ENCODE data around the gene N4BP2L2. TPM values are rescaled to one million over a fixed set of nuclear protein-coding genes. Genes with fewer than 3 reads are reported as not detected.

The N4BP2L2 gene
- total RNA-seq, 1 experiment from 2014 or later = 96.8 TPM

GRCh38 chr13:32453981-32454380, 84.6 kb downstream of the N4BP2L2 start:
- Histone ChIP-seq H3K27me3 (replicated peaks; ENCODE audit: insufficient read depth, low read depth, low read length, poor library complexity) (no peaks in the 10 kb centered on the region), H3K27ac (ENCODE audit: low read depth, low read length, poor library complexity, severe bottlenecking) (no peak overlapping the region), H3K4me3 (ENCODE audit: low read depth, low read length, poor library complexity, severe bottlenecking) (no peak overlapping the region), H3K36me3 (ENCODE audit: insufficient read depth, low read length, poor library complexity, severe bottlenecking) (no peaks in the 10 kb centered on the region), H3K4me1 (ENCODE audit: insufficient read depth, low read length, poor library complexity, severe bottlenecking) (no peaks in the 10 kb centered on the region), H3K9me3 (ENCODE audit: low read depth, low read length, poor library complexity, severe bottlenecking) (peaks cover 8% of the 10 kb centered on the region)
- no peak for DNase-seq (ENCODE audit: low spot score)
- TF ChIP-seq CTCF (conservative IDR thresholded peaks at IDR 0.05; ENCODE audit: low read depth, low read length) (no peak), EZH2 (IDR thresholded peaks at IDR 0.05; ENCODE audit: borderline replicate concordance, low read depth, low read length, poor library complexity, severe bottlenecking) (no peak)
- intact Hi-C loops (cut with micrococcal nuclease; ENCODE audit: unreplicated experiment) = no loop called here
- ChIA-PET POLR2A (ENCODE audit: low non-redundant PET) (no interaction called here), CTCF (no interaction called here)
- no TSS peak for BruUV-seq (replicated peaks)

- Histone ChIP-seq H3K27me3 (replicated peaks; ENCODE audit: insufficient read depth, low read depth, low read length, poor library complexity) (no peaks in the 10 kb centered on the region), H3K4me3 (ENCODE audit: low read depth, low read length, poor library complexity, severe bottlenecking) (no peak overlapping the region), H3K36me3 (ENCODE audit: insufficient read depth, low read length, poor library complexity, severe bottlenecking) (no peaks in the 10 kb centered on the region), H3K27ac (ENCODE audit: low read depth, low read length, poor library complexity, severe bottlenecking) (no peak overlapping the region), H3K4me1 (ENCODE audit: insufficient read depth, low read length, poor library complexity, severe bottlenecking) (no peaks in the 10 kb centered on the region), H3K9me3 (ENCODE audit: low read depth, low read length, poor library complexity, severe bottlenecking) (no peaks in the 10 kb centered on the region)
- no peak for TF ChIP-seq CTCF (conservative IDR thresholded peaks at IDR 0.05; ENCODE audit: low read depth, low read length)
- no peak for TF ChIP-seq EZH2 (IDR thresholded peaks at IDR 0.05; ENCODE audit: borderline replicate concordance, low read depth, low read length, poor library complexity, severe bottlenecking)
- no peak for DNase-seq (ENCODE audit: low spot score)
- no TSS peak for BruUV-seq (replicated peaks)
- ChIA-PET POLR2A (ENCODE audit: low non-redundant PET) (no interaction called here), CTCF (no interaction called here)
- intact Hi-C loops (cut with micrococcal nuclease; ENCODE audit: unreplicated experiment) = no loop called here
Measured at GRCh38 chr13:32448972-32449371, 89.6 kb downstream of the N4BP2L2 start.

- intact Hi-C loops (cut with micrococcal nuclease; ENCODE audit: unreplicated experiment) = no loop called here
- no peaks in the 10 kb centered on the region for H3K4me1 ChIP-seq (ENCODE audit: insufficient read depth, low read length, poor library complexity, severe bottlenecking)
- no peaks in the 10 kb centered on the region for H3K36me3 ChIP-seq (ENCODE audit: insufficient read depth, low read length, poor library complexity, severe bottlenecking)
- TF ChIP-seq EZH2 (IDR thresholded peaks at IDR 0.05; ENCODE audit: borderline replicate concordance, low read depth, low read length, poor library complexity, severe bottlenecking) = no peak
- no peak for TF ChIP-seq CTCF (conservative IDR thresholded peaks at IDR 0.05; ENCODE audit: low read depth, low read length)
- no peak overlapping the region for H3K4me3 ChIP-seq (ENCODE audit: low read depth, low read length, poor library complexity, severe bottlenecking)
- ChIA-PET CTCF (no interaction called here), POLR2A (ENCODE audit: low non-redundant PET) (interaction anchor here (0.6 kb wide), 1 partner anchor 41 kb away, joined by 3 read pairs; no protein-coding TSS in a partner anchor)
- H3K27ac ChIP-seq (ENCODE audit: low read depth, low read length, poor library complexity, severe bottlenecking) = no peak overlapping the region
- H3K9me3 ChIP-seq (ENCODE audit: low read depth, low read length, poor library complexity, severe bottlenecking) = no peaks in the 10 kb centered on the region
- no TSS peak for BruUV-seq (replicated peaks)
- no peak for DNase-seq (ENCODE audit: low spot score)
- H3K27me3 ChIP-seq (replicated peaks; ENCODE audit: insufficient read depth, low read depth, low read length, poor library complexity) = no peaks in the 10 kb centered on the region
Measured at GRCh38 chr13:32447894-32448623, 90.5 kb downstream of the N4BP2L2 start.

Data from A673 (cell line).